GM19397 (cell line): ENCODE measurements around the gene PROP1.
"Not testable (repeated sequence)": the region's sequence is repeated elsewhere in the genome, so short reads cannot be mapped to it uniquely, and the experiment has no call there.

Experiments
- ATAC-seq: cut with Tn5 transposase; IDR thresholded peaks from one replicate; pipeline ENCODE4 v1.9.1; 2021; ENCODE audit warnings: mild to moderate bottlenecking, moderate library complexity; ENCODE audit not compliant: unreplicated experiment

The PROP1 gene

GRCh38 chr5:177982956-177983355 lies 13.1 kb downstream of the PROP1 start:
- no peak for ATAC-seq

- ATAC-seq: no peak
Observed at GRCh38 chr5:177982072-177982727, 13.8 kb downstream of the PROP1 start.

GRCh38 chr5:177981296-177982071 lies 14.6 kb downstream of the PROP1 start:
- no peak for ATAC-seq

- no peak for ATAC-seq
Observed at GRCh38 chr5:177980743-177981151, 15.3 kb downstream of the PROP1 start.

GRCh38 chr5:177977600-177977999 lies 18.4 kb downstream of the PROP1 start:
- not testable (repeated sequence) for ATAC-seq

GRCh38 chr5:177973066-177973635 lies 22.9 kb downstream of the PROP1 start:
- no peak for ATAC-seq

DNA sequence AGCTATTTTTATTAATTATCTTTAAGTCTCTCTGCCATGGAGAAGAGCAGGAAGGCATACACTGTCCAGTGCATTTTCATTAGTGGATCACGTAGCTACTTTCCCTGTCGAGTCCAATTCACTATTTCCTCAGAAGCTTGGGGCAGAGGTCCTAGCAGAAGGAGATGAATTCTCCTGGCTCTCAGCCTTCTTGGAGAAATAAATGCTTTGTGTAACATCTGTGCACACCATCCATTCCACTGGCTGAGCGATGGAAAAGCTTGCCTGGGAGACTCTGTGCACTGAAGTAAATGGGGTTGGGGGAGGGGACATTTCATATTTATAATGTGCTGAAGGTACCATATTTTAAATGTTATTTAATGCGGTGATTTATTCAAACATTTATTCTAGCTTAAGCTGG lies 23.4 kb downstream of the PROP1 start:
- ATAC-seq: no peak

- ATAC-seq: not testable (repeated sequence)
Observed at GRCh38 chr5:177972014-177972413, 24.0 kb downstream of the PROP1 start.

DNA sequence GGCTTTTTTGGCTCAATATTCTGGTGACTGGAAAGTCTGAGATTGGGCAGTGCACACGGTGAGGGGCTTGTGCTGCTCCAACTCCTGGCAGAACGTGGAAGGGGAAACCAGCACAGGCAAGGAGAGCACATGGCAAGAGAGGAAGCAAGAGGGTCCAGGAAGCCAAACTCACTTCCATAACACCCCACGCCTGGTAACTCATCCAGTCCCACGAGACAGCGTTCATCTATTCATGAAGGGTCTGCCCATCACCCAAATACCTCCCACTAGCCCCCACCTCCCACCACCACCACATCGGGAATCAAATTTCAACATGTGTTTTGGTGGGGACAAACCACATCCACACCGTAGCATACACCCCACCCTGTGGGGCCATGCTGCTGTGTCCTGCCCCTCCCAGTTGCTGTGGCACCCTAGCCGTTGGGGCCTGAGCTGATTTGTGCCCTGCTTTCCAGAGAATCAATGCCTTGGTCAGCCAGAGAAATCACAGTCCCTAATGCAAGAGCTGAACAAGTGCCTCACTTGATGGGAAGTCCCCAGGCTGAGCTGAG lies 27.3 kb downstream of the PROP1 start:
- ATAC-seq: no peak

- ATAC-seq: no peak
Observed at GRCh38 chr5:177967221-177967887, 28.7 kb downstream of the PROP1 start.

- no peak for ATAC-seq
Observed at GRCh38 chr5:177966839-177967166, 29.2 kb downstream of the PROP1 start.

DNA sequence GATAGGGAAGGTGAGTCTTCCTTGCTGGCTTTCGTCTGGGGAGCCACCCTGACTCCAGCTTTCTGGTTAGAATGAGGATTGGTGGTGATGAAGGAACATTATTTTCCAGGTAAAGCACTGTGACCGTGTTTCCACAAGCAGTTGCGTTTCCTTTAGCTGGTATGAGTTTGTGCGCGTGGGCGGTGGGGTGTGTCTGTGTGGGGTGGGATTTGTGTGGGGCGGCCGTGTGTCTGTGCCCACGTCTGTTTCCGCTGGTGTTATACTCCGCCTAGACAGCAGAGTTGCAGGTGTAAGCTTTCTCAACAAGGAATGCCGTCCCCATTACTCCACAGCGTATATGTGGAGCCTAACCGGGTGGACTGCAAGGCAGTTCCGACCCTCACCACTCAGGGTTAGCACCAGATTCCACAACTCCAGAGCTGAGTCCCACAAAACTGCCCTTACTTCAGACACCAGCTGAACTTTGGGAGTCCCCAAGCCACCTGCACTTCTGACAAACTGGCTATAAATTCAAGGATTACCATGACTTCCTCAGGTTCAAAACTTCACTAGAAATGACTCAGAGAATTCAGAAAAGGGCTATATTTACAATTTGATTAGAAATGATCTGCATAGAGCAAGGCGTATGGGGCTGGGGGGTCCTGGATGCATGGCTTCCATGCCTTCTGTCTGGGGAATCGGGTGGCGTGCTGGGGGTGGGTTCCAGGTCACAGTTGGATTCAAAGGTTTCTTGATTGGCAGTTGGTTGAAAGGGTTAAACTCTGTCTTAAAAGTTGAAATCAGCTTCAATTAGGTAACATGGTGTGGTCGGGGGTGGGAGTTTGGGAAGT lies 29.8 kb downstream of the PROP1 start:
- ATAC-seq: no peak

- ATAC-seq: no peak
Observed at GRCh38 chr5:177964471-177964870, 31.6 kb downstream of the PROP1 start.

- no peak for ATAC-seq
Observed at GRCh38 chr5:177963966-177964365, 32.1 kb downstream of the PROP1 start.

DNA sequence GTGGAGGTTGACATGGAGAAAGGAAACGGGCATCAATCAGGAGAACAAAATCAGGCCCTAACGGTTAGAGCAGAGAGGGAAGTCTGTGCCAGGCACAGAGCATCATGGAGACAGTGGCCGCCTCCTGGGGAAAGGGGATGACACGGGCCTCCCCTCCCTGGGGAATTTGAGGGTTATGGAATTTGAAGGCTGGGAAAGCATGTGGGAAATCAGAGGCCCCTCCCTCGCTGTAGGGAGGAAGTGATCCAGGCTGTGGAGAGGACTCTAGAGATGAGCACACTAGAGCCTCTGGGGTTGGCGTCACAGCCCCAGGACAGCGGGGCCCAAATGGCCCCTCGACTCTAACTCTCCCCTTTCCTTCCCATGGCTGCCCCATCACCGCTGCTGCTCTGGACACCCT lies 36.7 kb downstream of the PROP1 start:
- no peak for ATAC-seq

DNA sequence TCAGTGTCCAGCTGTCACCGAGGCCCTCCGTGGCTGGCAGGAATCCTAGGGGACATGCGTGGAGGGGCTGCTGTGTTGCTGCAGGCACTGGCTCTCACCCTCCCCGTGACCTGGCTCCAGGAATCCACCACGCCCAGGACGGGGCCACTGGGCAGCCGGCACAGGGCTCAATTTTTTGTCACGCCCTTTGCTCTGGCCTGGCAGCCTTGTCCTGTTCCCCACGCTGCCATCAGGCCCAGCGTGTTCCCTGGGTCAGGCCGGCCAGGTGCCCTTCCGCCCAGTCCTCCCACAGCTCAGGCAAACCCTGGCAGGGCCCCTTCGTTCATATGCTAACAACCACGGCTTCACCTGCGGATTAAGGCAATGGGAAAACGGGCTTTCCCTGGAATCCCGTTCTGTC lies 37.3 kb downstream of the PROP1 start:
- no peak for ATAC-seq

DNA sequence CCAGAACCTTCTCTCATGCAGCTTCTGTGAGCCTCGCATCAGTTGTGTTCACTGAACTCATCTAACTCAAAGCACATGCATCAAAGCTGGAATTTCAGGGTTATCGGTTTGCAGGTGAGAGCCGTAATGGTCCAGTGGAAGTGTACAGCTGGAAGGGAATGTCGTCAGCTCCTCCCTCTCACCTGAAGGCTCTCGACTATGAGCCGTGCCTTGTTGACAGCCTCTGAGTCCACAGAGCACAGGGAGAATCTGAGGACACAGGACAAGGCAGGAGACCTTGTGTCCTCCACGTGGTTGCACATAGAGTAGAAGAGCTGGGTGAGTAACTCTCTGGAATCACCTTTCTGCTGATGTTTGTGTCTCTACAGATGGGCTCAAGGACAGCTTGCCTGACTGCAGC lies 38.8 kb downstream of the PROP1 start:
- ATAC-seq: no peak

GRCh38 chr5:177953101-177953500 lies 42.9 kb downstream of the PROP1 start:
- ATAC-seq: not testable (repeated sequence)

- not testable (repeated sequence) for ATAC-seq
Observed at GRCh38 chr5:177949656-177950055, 46.4 kb downstream of the PROP1 start.

GRCh38 chr5:177949065-177949464 lies 47.0 kb downstream of the PROP1 start:
- not testable (repeated sequence) for ATAC-seq
